CD14-positive monocyte (primary cell): Measurements from ENCODE around the gene SFTPB. TPM values are rescaled to one million over a fixed set of nuclear protein-coding genes. Genes with fewer than 3 reads are reported as not detected.

ENCODE experiments used
- DNase-seq, 3 donors: peaks; one replicate each; pipeline ENCODE4 v3.0.0-alpha.2; 2011 to 2022
- H2AFZ ChIP-seq: 2 replicates; pipeline ENCODE4 v1.6.0; 2012; ENCODE audit warnings: mild to moderate bottlenecking, low read depth, low read length, inconsistent platforms; ENCODE audit not compliant: insufficient read depth, poor library complexity, severe bottlenecking
- H3K27ac ChIP-seq, 2 donors: 1 replicate in 1 of 2; 2 replicates in 1 of 2; pipeline ENCODE4 v1.5.1; 2012 to 2013; ENCODE audit warnings: low read length in 2 of 2, control low read depth in 1 of 2, inconsistent platforms in 1 of 2, low read depth in 1 of 2, mild to moderate bottlenecking in 1 of 2
- H3K27me3 ChIP-seq, 2 donors: one replicate each; pipeline versions ENCODE4 v1.6.0 to v1.6.1; 2011 to 2013; ENCODE audit warnings: low read length in 2 of 2; ENCODE audit not compliant: control insufficient read depth in 2 of 2, insufficient read depth in 2 of 2
- H3K36me3 ChIP-seq, 2 donors: replicated peaks in 1 of 2; 1 replicate in 1 of 2; 2 replicates in 1 of 2; pipeline versions ENCODE4 v1.5.1 to v1.6.1; 2012 to 2013; ENCODE audit warnings: low read length in 2 of 2, control low read depth in 1 of 2, inconsistent platforms in 1 of 2, mild to moderate bottlenecking in 1 of 2; ENCODE audit not compliant: insufficient read depth in 2 of 2, control insufficient read depth in 1 of 2
- H3K4me1 ChIP-seq, 2 donors: 1 replicate in 1 of 2; 2 replicates in 1 of 2; pipeline versions ENCODE4 v1.5.1 to v1.6.1; 2012 to 2013; ENCODE audit warnings: low read length in 2 of 2, control low read depth in 1 of 2, inconsistent platforms in 1 of 2, mild to moderate bottlenecking in 1 of 2, moderate library complexity in 1 of 2; ENCODE audit not compliant: insufficient read depth in 2 of 2, control insufficient read depth in 1 of 2
- H3K4me2 ChIP-seq: replicated peaks from 2 replicates; pipeline ENCODE3; 2012; ENCODE audit warnings: low read length, moderate library complexity, mild to moderate bottlenecking; ENCODE audit not compliant: poor library complexity, severe bottlenecking; ENCODE audit errors: extremely low read depth
- H3K4me3 ChIP-seq, 3 experiments: fragments of 200-600 bp in 1 of 3; sonication (generic) in 1 of 3; replicated peaks in 1 of 3; 1 replicate in 2 of 3; 2 replicates in 1 of 3; pipeline ENCODE4 v1.5.1; 2011 to 2013; ENCODE audit warnings: low read length in 3 of 3, mild to moderate bottlenecking in 3 of 3, control low read depth in 2 of 3, low read depth in 2 of 3, inconsistent platforms in 1 of 3, moderate library complexity in 1 of 3
- H3K79me2 ChIP-seq: 2 replicates; pipeline ENCODE4 v1.6.0; 2012; ENCODE audit warnings: mild to moderate bottlenecking, control low read depth, inconsistent platforms, low read length, moderate library complexity; ENCODE audit not compliant: insufficient read depth
- H3K9ac ChIP-seq: 2 replicates; pipeline ENCODE4 v1.6.0; 2017; ENCODE audit warnings: low read length, mild to moderate bottlenecking; ENCODE audit not compliant: insufficient read depth, poor library complexity, severe bottlenecking
- H3K9me3 ChIP-seq, 2 donors: replicated peaks in 1 of 2; 1 replicate in 1 of 2; 2 replicates in 1 of 2; pipeline versions ENCODE4 v1.5.1 to v1.6.1; 2012 to 2013; ENCODE audit warnings: low read length in 2 of 2, control low read depth in 1 of 2; ENCODE audit not compliant: control insufficient read depth in 1 of 2, insufficient read depth in 1 of 2
- H4K20me1 ChIP-seq: 2 replicates; pipeline ENCODE4 v1.6.0; 2012; ENCODE audit warnings: mild to moderate bottlenecking, low read length, control low read depth, moderate library complexity; ENCODE audit not compliant: insufficient read depth
- H3K27ac Mint-ChIP-seq, 7 donors: one replicate each; pipeline ENCODE4 v1.8.0; 2020; ENCODE audit warnings: mild to moderate bottlenecking in 7 of 7, mixed read lengths in 7 of 7, moderate library complexity in 6 of 7, inconsistent platforms in 2 of 7
- H3K27me3 Mint-ChIP-seq, 3 donors: one replicate each; pipeline ENCODE4 v1.8.0; 2021 to 2022; ENCODE audit warnings: low read depth in 3 of 3, mild to moderate bottlenecking in 3 of 3, mixed read lengths in 3 of 3, moderate library complexity in 3 of 3, inconsistent platforms in 1 of 3
- H3K36me3 Mint-ChIP-seq, 2 donors: one replicate each; pipeline ENCODE4 v1.8.0; 2020; ENCODE audit warnings: mixed read lengths in 2 of 2, inconsistent platforms in 1 of 2, mild to moderate bottlenecking in 1 of 2
- H3K4me1 Mint-ChIP-seq: one replicate; pipeline ENCODE4 v1.8.0; 2020; ENCODE audit warnings: mild to moderate bottlenecking, mixed read lengths
- H3K4me3 Mint-ChIP-seq, 2 donors: one replicate each; pipeline ENCODE4 v1.8.0; 2020; ENCODE audit warnings: mild to moderate bottlenecking in 2 of 2, mixed read lengths in 2 of 2, moderate library complexity in 1 of 2
- H3K9me3 Mint-ChIP-seq, 7 donors: one replicate each; pipeline ENCODE4 v1.8.0; 2020 to 2022; ENCODE audit warnings: mixed read lengths in 7 of 7, mild to moderate bottlenecking in 6 of 7, moderate library complexity in 6 of 7, inconsistent platforms in 2 of 7
- WGBS: methylation state at CpG from one replicate; pipeline ENCODE4 v1.1.5; 2013; ENCODE audit warnings: missing lambda C conversion rate; ENCODE audit not compliant: insufficient coverage; 5-methylcytosine and 5-hydroxymethylcytosine counted together
- intact Hi-C, 2 donors: fragments of 100-400 bp; cut with micrococcal nuclease; formaldehyde crosslinking; loops; one replicate each; pipeline versions ENCODE4 v1.15.0 to v1.15.1; 2023
- polyA plus RNA-seq, 3 donors: library from polyadenylated mRNA; depleted of rRNA in 1 of 3; unstranded in 2 of 3; stranded (reverse) in 1 of 3; fragments of 300-500 nt in 2 of 3; fragments of >200 nt in 1 of 3; fragmentation: Illumina TruSeq in 2 of 3; gene quantifications; 1 replicate in 2 of 3; 2 replicates in 1 of 3; pipeline ENCODE4 v1.2.3, GENCODE V29; 2012 to 2021
- TF ChIP-seq, protein P1 (sequence below): fragments of 200-600 bp; IDR thresholded peaks from one replicate; pipeline ENCODE4 v1.8.0; 2022; ENCODE audit warnings: antibody characterized with exemption, mild to moderate bottlenecking

SFTPB gene
- polyA plus RNA-seq, 3 donors, result 0.18 to 0.47 TPM; not detected in 1

GRCh38 chr2:85623991-85624390 is 44.0 kb downstream of the SFTPB start:
- peaks cover 66 to 92% of the 10 kb centered on the region in 2 donors for H3K36me3 Mint-ChIP-seq
- WGBS, result 100% methylated on average over 5 of the region's 5 CpGs

GRCh38 chr2:85621338-85621737 is 46.7 kb downstream of the SFTPB start:
- Histone ChIP-seq H3K36me3 (peaks cover 67 to 77% of the 10 kb centered on the region in 2 donors), H3K79me2 (peaks cover 59% of the 10 kb centered on the region), H2AFZ (no peak overlapping the region), H3K4me3 (no peak overlapping the region), H3K27me3 (no peaks in the 10 kb centered on the region), H3K9me3 (no peaks in the 10 kb centered on the region), H3K27ac (no peak overlapping the region), H3K4me1 (peaks cover 11 to 15% of the 10 kb centered on the region in 2 donors), H4K20me1 (peaks cover 54% of the 10 kb centered on the region), H3K4me2 (no peak overlapping the region), H3K9ac (no peak overlapping the region)
- Mint-ChIP-seq H3K4me1 (peaks cover 12% of the 10 kb centered on the region), H3K27me3 (peaks cover 0 to 2% (median 0%) of the 10 kb centered on the region in 3 donors), H3K36me3 (peaks cover 55 to 79% of the 10 kb centered on the region in 2 donors), H3K9me3 (no peaks in the 10 kb centered on the region), H3K4me3 (no peak overlapping the region), H3K27ac (peak overlapping the region in 2 of 7 donors; percentile 18 to 33)
- intact Hi-C loops, result no loop called here
- DNase-seq, result no peak
- TF ChIP-seq, protein P1, sequence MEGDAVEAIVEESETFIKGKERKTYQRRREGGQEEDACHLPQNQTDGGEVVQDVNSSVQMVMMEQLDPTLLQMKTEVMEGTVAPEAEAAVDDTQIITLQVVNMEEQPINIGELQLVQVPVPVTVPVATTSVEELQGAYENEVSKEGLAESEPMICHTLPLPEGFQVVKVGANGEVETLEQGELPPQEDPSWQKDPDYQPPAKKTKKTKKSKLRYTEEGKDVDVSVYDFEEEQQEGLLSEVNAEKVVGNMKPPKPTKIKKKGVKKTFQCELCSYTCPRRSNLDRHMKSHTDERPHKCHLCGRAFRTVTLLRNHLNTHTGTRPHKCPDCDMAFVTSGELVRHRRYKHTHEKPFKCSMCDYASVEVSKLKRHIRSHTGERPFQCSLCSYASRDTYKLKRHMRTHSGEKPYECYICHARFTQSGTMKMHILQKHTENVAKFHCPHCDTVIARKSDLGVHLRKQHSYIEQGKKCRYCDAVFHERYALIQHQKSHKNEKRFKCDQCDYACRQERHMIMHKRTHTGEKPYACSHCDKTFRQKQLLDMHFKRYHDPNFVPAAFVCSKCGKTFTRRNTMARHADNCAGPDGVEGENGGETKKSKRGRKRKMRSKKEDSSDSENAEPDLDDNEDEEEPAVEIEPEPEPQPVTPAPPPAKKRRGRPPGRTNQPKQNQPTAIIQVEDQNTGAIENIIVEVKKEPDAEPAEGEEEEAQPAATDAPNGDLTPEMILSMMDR, result no peak
- WGBS, result no CpG with 5 or more reads among the region's 1 CpG

More at GRCh38 chr2:85623991-85624390, 44.0 kb downstream of the SFTPB start:
- Mint-ChIP-seq H3K27ac (peak overlapping the region in 3 of 7 donors; percentile 19 to 82 (median 46)), H3K4me3 (no peak overlapping the region), H3K27me3 (peaks cover 0 to 2% (median 0%) of the 10 kb centered on the region in 3 donors), H3K4me1 (peaks cover 3% of the 10 kb centered on the region), H3K9me3 (no peaks in the 10 kb centered on the region)
- no peaks in the 10 kb centered on the region for H3K4me1 ChIP-seq
- intact Hi-C loops, result no loop called here
- H3K27me3 ChIP-seq, result no peaks in the 10 kb centered on the region
- peaks cover 92 to 99% of the 10 kb centered on the region in 2 donors for H3K36me3 ChIP-seq
- H2AFZ ChIP-seq, result no peak overlapping the region
- no peak overlapping the region for H3K4me3 ChIP-seq
- no peak overlapping the region for H3K9ac ChIP-seq
- peaks cover 33% of the 10 kb centered on the region for H3K79me2 ChIP-seq
- H3K9me3 ChIP-seq, result no peaks in the 10 kb centered on the region
- H3K4me2 ChIP-seq, result no peak overlapping the region
- TF ChIP-seq, protein P1, result no peak
- peaks cover 34% of the 10 kb centered on the region for H4K20me1 ChIP-seq
- H3K27ac ChIP-seq, result no peak overlapping the region
- no peak for DNase-seq
